ENCODE results near the gene EPHA6.
"Not testable (repeated sequence)": the region's sequence is repeated elsewhere in the genome, so short reads cannot be mapped to it uniquely, and the experiment has no call there.

Gene EPHA6

GRCh38 chr3:97432914-97433313, 618.5 kb downstream of the EPHA6 start:
- H3K27me3 ChIP-seq (ENCODE audit: insufficient read depth, low read length): no peaks in the 10 kb centered on the region
- no peak overlapping the region for H2AFZ ChIP-seq (ENCODE audit: low read length, unreplicated experiment)
- H3K79me2 ChIP-seq (ENCODE audit: control insufficient read depth, insufficient read depth, low read length, unreplicated experiment): no peaks in the 10 kb centered on the region
- H3K4me1 ChIP-seq (ENCODE audit: control insufficient read depth, insufficient read depth, low read length, unreplicated experiment): no peaks in the 10 kb centered on the region
- H3K36me3 ChIP-seq (ENCODE audit: insufficient read depth, low read length): no peaks in the 10 kb centered on the region
- no peak overlapping the region for H3K27ac ChIP-seq (ENCODE audit: low read depth, low read length)
- no peak overlapping the region for H3K4me3 ChIP-seq (ENCODE audit: low read depth, low read length)

DNA sequence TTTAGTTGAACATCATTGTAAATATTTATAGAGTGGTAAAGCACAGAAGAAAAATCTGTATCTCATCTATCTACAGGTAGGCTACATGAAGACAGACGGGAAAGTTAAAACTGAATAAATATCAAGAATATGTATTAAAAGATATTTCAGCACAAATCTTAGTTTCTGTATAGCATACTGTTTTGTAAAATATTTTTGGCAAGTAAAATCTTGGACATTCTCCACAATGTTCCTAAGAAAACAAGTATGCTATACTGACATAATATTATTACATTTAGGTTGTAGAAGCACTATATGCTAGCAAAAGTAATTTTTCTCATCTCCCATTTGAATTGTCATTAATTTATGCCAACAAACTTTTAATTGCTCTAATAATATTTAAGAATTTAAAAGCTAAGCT, 623.7 kb downstream of the EPHA6 start:
- Histone ChIP-seq H3K4me3 (ENCODE audit: low read depth, low read length) (no peak overlapping the region), H3K27ac (ENCODE audit: low read depth, low read length) (no peak overlapping the region), H2AFZ (ENCODE audit: low read length, unreplicated experiment) (no peak overlapping the region), H3K4me1 (ENCODE audit: control insufficient read depth, insufficient read depth, low read length, unreplicated experiment) (no peaks in the 10 kb centered on the region), H3K36me3 (ENCODE audit: insufficient read depth, low read length) (no peaks in the 10 kb centered on the region), H3K27me3 (ENCODE audit: insufficient read depth, low read length) (no peaks in the 10 kb centered on the region), H3K79me2 (ENCODE audit: control insufficient read depth, insufficient read depth, low read length, unreplicated experiment) (no peaks in the 10 kb centered on the region)

GRCh38 chr3:97439373-97439772, 625.0 kb downstream of the EPHA6 start:
- Histone ChIP-seq H3K36me3 (ENCODE audit: insufficient read depth, low read length) (no peaks in the 10 kb centered on the region), H3K27ac (ENCODE audit: low read depth, low read length) (no peak overlapping the region), H2AFZ (ENCODE audit: low read length, unreplicated experiment) (no peak overlapping the region)

GRCh38 chr3:97464035-97464434, 649.6 kb downstream of the EPHA6 start:
- no peak overlapping the region for H2AFZ ChIP-seq (ENCODE audit: low read length, unreplicated experiment)
- no peaks in the 10 kb centered on the region for H3K4me1 ChIP-seq (ENCODE audit: control insufficient read depth, insufficient read depth, low read length, unreplicated experiment)
- H3K36me3 ChIP-seq (ENCODE audit: insufficient read depth, low read length): no peaks in the 10 kb centered on the region
- H3K79me2 ChIP-seq (ENCODE audit: control insufficient read depth, insufficient read depth, low read length, unreplicated experiment): no peaks in the 10 kb centered on the region
- no peaks in the 10 kb centered on the region for H3K27me3 ChIP-seq (ENCODE audit: insufficient read depth, low read length)
- no peak overlapping the region for H3K27ac ChIP-seq (ENCODE audit: low read depth, low read length)
- H3K4me3 ChIP-seq (ENCODE audit: low read depth, low read length): no peak overlapping the region

More at GRCh38 chr3:97439373-97439772, 625.0 kb downstream of the EPHA6 start:
- no peak overlapping the region for H3K4me3 ChIP-seq (ENCODE audit: low read depth, low read length)
- no peaks in the 10 kb centered on the region for H3K4me1 ChIP-seq (ENCODE audit: control insufficient read depth, insufficient read depth, low read length, unreplicated experiment)
- no peaks in the 10 kb centered on the region for H3K27me3 ChIP-seq (ENCODE audit: insufficient read depth, low read length)
- H3K79me2 ChIP-seq (ENCODE audit: control insufficient read depth, insufficient read depth, low read length, unreplicated experiment): no peaks in the 10 kb centered on the region

- H3K27me3 ChIP-seq (ENCODE audit: insufficient read depth, low read length): no peaks in the 10 kb centered on the region
- no peaks in the 10 kb centered on the region for H3K36me3 ChIP-seq (ENCODE audit: insufficient read depth, low read length)
- H3K79me2 ChIP-seq (ENCODE audit: control insufficient read depth, insufficient read depth, low read length, unreplicated experiment): no peaks in the 10 kb centered on the region
- no peak overlapping the region for H2AFZ ChIP-seq (ENCODE audit: low read length, unreplicated experiment)
- no peak overlapping the region for H3K27ac ChIP-seq (ENCODE audit: low read depth, low read length)
- no peaks in the 10 kb centered on the region for H3K4me1 ChIP-seq (ENCODE audit: control insufficient read depth, insufficient read depth, low read length, unreplicated experiment)
- H3K4me3 ChIP-seq (ENCODE audit: low read depth, low read length): no peak overlapping the region
These were observed 656.1 kb downstream of the EPHA6 start for GRCh38 chr3:97470481-97470880.

- Histone ChIP-seq H3K36me3 (ENCODE audit: insufficient read depth, low read length) (no peaks in the 10 kb centered on the region), H3K79me2 (ENCODE audit: control insufficient read depth, insufficient read depth, low read length, unreplicated experiment) (no peaks in the 10 kb centered on the region), H3K27ac (ENCODE audit: low read depth, low read length) (no peak overlapping the region), H2AFZ (ENCODE audit: low read length, unreplicated experiment) (no peak overlapping the region), H3K27me3 (ENCODE audit: insufficient read depth, low read length) (no peaks in the 10 kb centered on the region), H3K4me1 (ENCODE audit: control insufficient read depth, insufficient read depth, low read length, unreplicated experiment) (no peaks in the 10 kb centered on the region), H3K4me3 (ENCODE audit: low read depth, low read length) (no peak overlapping the region)
These were observed 665.3 kb downstream of the EPHA6 start for GRCh38 chr3:97479740-97480139.

DNA sequence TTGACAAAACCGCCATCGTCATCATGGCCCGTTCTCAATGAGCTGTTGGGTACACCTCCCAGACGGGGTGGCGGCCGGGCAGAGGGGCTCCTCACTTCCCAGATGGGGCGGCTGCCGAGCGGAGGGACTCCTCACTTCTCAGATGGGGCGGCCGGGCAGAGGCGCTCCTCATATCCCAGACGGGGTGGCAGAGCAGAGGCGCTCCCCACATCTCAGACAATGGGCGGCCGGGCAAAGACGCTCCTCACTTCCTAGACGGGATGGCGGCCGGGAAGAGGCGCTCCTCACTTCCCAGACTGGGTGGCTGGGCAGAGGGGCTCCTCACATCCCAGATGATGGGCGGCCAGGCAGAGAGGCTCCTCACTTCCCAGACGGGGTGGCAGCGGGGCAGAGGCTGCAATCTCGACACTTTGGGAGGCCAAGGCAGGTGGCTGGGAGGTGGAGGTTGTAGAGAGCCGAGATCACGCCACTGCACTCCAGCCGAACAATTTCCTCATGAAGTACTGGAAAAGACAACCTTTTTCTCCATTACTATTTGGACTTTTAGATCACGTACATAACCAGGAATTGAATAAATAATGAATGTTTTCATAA, 666.4 kb downstream of the EPHA6 start:
- H3K36me3 ChIP-seq (ENCODE audit: insufficient read depth, low read length); H3K79me2 ChIP-seq (ENCODE audit: control insufficient read depth, insufficient read depth, low read length, unreplicated experiment); H2AFZ ChIP-seq (ENCODE audit: low read length, unreplicated experiment); H3K27me3 ChIP-seq (ENCODE audit: insufficient read depth, low read length); H3K27ac ChIP-seq (ENCODE audit: low read depth, low read length); H3K4me3 ChIP-seq (ENCODE audit: low read depth, low read length); H3K4me1 ChIP-seq (ENCODE audit: control insufficient read depth, insufficient read depth, low read length, unreplicated experiment): not testable (repeated sequence)

DNA sequence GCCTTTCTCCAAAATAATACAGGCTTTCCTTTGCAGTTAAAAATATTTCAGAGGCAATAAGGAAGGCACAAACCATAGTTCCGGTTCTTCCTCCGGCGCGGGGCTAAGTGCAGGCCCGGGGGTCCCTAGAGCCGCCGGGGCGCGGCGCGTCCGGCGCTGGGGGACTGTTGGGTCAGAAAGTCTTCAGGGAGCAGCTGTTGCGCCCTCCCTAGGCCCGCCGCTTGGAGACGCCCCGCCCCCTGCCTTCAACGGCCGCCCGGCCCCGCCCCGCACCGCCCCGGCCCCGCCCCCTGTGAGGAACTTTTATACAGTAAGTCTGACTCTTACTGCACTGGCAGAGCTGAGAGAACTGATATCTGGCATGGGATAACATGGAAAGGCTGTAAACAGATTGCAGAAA, 667.0 kb downstream of the EPHA6 start:
- Histone ChIP-seq H2AFZ (ENCODE audit: low read length, unreplicated experiment) (no peak overlapping the region), H3K4me1 (ENCODE audit: control insufficient read depth, insufficient read depth, low read length, unreplicated experiment) (no peaks in the 10 kb centered on the region), H3K4me3 (ENCODE audit: low read depth, low read length) (no peak overlapping the region), H3K36me3 (ENCODE audit: insufficient read depth, low read length) (no peaks in the 10 kb centered on the region), H3K79me2 (ENCODE audit: control insufficient read depth, insufficient read depth, low read length, unreplicated experiment) (no peaks in the 10 kb centered on the region), H3K27ac (ENCODE audit: low read depth, low read length) (no peak overlapping the region), H3K27me3 (ENCODE audit: insufficient read depth, low read length) (no peaks in the 10 kb centered on the region)

- H3K36me3 ChIP-seq (ENCODE audit: insufficient read depth, low read length): no peaks in the 10 kb centered on the region
- no peak overlapping the region for H3K4me3 ChIP-seq (ENCODE audit: low read depth, low read length)
- no peaks in the 10 kb centered on the region for H3K79me2 ChIP-seq (ENCODE audit: control insufficient read depth, insufficient read depth, low read length, unreplicated experiment)
- no peak overlapping the region for H3K27ac ChIP-seq (ENCODE audit: low read depth, low read length)
- H3K4me1 ChIP-seq (ENCODE audit: control insufficient read depth, insufficient read depth, low read length, unreplicated experiment): no peaks in the 10 kb centered on the region
- H3K27me3 ChIP-seq (ENCODE audit: insufficient read depth, low read length): no peaks in the 10 kb centered on the region
- no peak overlapping the region for H2AFZ ChIP-seq (ENCODE audit: low read length, unreplicated experiment)
These were observed 670.8 kb downstream of the EPHA6 start for GRCh38 chr3:97485206-97485605.

GRCh38 chr3:97487587-97487986, 673.2 kb downstream of the EPHA6 start:
- no peaks in the 10 kb centered on the region for H3K27me3 ChIP-seq (ENCODE audit: insufficient read depth, low read length)

GRCh38 chr3:97488741-97489140, 674.3 kb downstream of the EPHA6 start:
- no peaks in the 10 kb centered on the region for H3K79me2 ChIP-seq (ENCODE audit: control insufficient read depth, insufficient read depth, low read length, unreplicated experiment)
- no peak overlapping the region for H2AFZ ChIP-seq (ENCODE audit: low read length, unreplicated experiment)
- no peaks in the 10 kb centered on the region for H3K4me1 ChIP-seq (ENCODE audit: control insufficient read depth, insufficient read depth, low read length, unreplicated experiment)
- H3K27me3 ChIP-seq (ENCODE audit: insufficient read depth, low read length): no peaks in the 10 kb centered on the region
- no peak overlapping the region for H3K4me3 ChIP-seq (ENCODE audit: low read depth, low read length)
- no peaks in the 10 kb centered on the region for H3K36me3 ChIP-seq (ENCODE audit: insufficient read depth, low read length)
- no peak overlapping the region for H3K27ac ChIP-seq (ENCODE audit: low read depth, low read length)

More at GRCh38 chr3:97487587-97487986, 673.2 kb downstream of the EPHA6 start:
- Histone ChIP-seq H2AFZ (ENCODE audit: low read length, unreplicated experiment) (no peak overlapping the region), H3K4me3 (ENCODE audit: low read depth, low read length) (no peak overlapping the region), H3K79me2 (ENCODE audit: control insufficient read depth, insufficient read depth, low read length, unreplicated experiment) (no peaks in the 10 kb centered on the region), H3K4me1 (ENCODE audit: control insufficient read depth, insufficient read depth, low read length, unreplicated experiment) (no peaks in the 10 kb centered on the region), H3K27ac (ENCODE audit: low read depth, low read length) (no peak overlapping the region), H3K36me3 (ENCODE audit: insufficient read depth, low read length) (no peaks in the 10 kb centered on the region)

All from ACC112 (cell line).